T-helper 1 cell treated with Interleukin-12 subunit alpha and Interleukin-12 subunit beta and Interleukin-4 antibody, amounts not matched to agents 30 ng/mL and 1 ng/mL, for 36 hours (primary cell): Measurements from ENCODE around the gene FAM83G. TPM values are rescaled to one million over a fixed set of nuclear protein-coding genes. Genes with fewer than 3 reads are reported as not detected.
"Not testable (repeated sequence)": the region's sequence is repeated elsewhere in the genome, so short reads cannot be mapped to it uniquely, and the experiment has no call there.

Source experiments
- intact Hi-C: fragments of 100-400 bp; cut with micrococcal nuclease; formaldehyde crosslinking; loops from one replicate; pipeline ENCODE4 v1.15.1; 2024
- total RNA-seq: library from RNA; stranded (reverse); gene quantifications from 2 replicates; pipeline ENCODE4 v1.2.3, GENCODE V29; 2022

The FAM83G gene, protein sequence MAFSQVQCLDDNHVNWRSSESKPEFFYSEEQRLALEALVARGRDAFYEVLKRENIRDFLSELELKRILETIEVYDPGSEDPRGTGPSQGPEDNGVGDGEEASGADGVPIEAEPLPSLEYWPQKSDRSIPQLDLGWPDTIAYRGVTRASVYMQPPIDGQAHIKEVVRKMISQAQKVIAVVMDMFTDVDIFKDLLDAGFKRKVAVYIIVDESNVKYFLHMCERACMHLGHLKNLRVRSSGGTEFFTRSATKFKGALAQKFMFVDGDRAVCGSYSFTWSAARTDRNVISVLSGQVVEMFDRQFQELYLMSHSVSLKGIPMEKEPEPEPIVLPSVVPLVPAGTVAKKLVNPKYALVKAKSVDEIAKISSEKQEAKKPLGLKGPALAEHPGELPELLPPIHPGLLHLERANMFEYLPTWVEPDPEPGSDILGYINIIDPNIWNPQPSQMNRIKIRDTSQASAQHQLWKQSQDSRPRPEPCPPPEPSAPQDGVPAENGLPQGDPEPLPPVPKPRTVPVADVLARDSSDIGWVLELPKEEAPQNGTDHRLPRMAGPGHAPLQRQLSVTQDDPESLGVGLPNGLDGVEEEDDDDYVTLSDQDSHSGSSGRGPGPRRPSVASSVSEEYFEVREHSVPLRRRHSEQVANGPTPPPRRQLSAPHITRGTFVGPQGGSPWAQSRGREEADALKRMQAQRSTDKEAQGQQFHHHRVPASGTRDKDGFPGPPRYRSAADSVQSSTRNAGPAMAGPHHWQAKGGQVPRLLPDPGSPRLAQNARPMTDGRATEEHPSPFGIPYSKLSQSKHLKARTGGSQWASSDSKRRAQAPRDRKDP
- total RNA-seq: 6.7 and 7.0 TPM in 2 replicates

DNA sequence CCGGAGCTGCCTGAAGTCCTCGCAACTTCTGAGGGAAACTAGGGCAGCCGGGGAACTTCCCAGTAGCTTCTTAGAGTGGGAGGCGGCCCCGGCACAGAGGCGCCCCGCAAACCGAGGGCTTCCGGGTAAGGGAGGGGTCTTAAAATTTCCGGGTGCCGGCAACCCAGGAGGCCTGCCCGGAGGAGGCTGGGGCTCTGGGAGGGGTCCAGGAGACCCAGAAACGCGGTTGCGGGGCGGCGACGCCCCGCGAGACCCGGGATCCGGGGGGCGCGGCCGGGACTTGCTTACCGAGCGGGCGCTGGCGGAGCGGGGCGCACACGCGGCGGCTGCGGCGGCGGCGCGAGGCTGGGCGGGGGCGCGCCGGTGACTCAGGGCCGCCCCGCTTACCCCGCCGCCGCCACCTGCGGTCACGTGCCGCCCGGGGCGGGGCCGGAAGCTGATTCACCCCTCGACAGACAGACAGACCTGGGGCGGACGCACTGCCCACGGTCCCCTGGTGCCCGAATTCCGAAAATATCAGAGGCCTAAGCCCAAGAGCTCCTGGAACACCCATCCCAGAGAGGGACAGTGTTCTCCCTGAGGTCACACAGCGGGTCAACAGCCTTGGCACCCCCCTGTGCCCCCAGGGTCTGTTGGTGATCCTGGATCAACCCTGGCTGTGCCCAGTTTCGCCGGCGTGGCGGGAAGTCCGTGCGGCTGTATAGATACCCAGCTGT is at the start of gene FAM83G:
FAM83G (minus strand) TSS at position 344 of the 716 bp plus-strand sequence. CDS start 723 bp downstream, outside the sequence.
- intact Hi-C loops: loop anchor here (1.0 to 5.0 kb wide), 3 partner anchors 82 to 146 kb away; partner anchors contain the start of gene PRPSAP2

DNA sequence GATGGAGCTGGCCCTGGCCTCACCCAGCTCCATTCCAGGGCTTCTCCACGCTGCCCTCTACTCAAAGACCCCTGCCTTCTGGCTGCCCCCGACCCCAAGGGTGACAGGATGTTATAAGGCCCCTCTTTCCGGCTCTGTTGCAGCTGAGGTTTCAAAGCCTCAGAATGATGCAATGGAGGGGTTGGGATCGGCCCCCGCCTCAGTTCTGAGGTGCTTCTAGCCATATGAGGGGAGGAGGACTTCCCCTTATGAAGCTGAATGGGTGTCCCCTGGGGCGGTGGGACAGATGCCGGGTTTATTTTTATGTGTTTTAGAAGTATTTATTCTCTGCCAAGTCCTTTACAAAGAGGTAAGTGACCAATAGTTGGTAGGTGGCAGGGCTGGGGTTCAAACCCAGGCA is 44.3 kb upstream of the FAM83G start:
- intact Hi-C loops: not testable (repeated sequence)

DNA sequence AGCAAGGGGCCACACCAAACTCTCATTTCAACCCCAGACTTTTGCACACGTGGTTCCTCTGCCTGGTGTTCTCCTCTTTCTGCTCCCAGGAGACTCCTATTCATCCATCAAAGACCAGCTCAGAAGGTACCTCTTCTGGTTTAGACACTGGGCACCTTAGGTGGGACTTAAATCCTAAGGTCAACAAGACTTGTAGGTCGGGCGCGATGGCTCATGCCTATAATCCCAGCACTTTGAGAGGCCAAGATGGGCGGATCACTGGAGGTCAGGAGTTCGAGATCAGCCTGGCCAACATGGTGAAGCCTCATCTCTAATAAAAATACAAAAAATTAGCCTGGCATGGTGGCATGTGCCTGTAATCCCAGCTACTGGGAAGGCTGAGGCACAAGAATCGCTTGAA is 42.9 kb upstream of the FAM83G start:
- intact Hi-C loops: not testable (repeated sequence)

DNA sequence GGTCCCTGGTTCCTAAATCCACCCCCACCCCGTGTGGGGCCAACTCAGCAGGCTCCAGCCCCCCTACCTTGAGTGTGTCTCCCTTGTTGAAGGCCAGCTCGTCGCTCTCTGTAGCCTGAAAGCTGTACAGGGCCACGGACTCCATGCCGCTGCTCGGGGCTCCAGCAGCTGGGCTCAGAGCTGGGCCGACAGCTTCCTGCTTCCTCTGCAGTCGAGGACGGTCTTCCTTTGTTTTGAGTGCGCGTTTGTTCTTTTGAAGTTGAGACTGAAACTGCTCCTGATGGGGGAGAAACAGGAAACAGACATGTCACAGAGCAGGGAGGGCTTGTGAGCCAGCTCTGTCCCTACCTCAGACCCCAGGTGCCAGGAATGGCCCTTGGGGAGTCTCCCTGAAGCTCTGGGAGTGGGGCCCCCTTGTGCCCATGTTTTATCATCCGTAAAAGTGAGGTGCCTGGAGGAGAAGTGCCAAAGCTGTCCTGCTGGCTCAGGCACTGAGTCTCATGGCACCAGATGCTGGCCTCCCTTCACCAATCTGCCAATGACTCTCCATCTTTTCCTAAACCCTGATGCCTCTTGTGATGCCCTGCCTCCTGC is 42.3 kb upstream of the FAM83G start, which contains the start of gene GRAP:
GRAP (minus strand) TSS at position 176 of the 594 bp plus-strand sequence; CDS start at position 145, 31 bp downstream.
- intact Hi-C loops: not testable (repeated sequence)

DNA sequence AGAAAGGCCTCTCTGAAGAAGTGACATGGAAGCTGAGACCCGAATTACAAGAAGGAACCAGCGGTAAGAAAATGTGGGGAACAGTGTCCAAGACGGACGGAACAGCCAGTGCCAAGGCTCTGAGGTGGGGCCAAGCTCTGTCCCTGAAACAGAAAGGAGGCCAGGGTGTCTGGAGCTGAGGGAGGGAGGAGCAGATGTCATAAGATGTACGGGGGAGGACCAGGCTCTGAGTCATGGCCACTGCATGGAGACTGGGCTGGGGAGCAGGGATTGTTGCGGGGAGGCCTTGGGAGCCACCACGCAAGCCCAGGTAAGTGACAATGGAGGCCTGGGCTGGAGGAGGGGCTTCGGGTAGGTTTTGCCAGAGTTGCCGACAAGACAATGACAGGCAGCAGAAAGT is 40.1 kb upstream of the FAM83G start:
- intact Hi-C loops: not testable (repeated sequence)

DNA sequence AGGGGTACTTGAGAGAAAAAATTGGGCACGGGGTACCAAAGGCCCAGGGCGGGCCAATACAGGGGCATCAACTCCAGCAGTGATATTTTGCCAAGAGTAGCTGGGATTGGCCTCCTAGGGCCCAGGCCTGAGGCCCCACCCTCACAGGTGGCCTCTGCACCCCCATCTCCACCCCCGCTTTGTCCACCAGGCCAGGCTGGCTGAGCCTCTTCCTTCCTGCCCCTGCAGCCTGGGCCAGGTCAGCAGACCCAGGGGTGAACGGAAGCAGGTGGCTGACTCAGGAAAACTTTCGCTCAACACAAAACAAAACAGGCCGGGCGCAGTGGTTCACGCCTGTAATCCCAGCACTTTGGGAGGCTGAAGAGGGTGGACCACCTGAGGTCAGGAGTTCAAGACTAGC is 38.5 kb upstream of the FAM83G start:
- intact Hi-C loops: not testable (repeated sequence)

DNA sequence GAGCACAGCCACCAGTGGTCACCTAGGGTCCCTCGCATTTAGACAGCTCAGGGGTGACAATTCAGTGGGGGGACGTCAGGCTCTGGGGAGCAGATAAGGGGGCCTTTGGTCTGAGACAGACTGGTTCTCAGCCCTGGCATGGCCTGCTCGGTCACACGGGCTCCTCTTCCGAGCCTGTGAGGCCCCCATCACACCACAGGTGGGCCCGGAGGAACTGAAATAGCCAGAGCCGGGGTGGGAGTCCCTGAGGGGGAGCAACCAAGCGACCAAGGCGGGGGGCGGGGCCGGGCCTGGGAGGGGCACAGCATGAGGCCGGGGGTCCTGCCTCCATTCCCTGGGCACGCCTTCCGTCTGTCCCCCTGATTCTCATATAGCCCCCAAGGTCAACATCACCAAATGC is 37.8 kb upstream of the FAM83G start:
- intact Hi-C loops: not testable (repeated sequence)

DNA sequence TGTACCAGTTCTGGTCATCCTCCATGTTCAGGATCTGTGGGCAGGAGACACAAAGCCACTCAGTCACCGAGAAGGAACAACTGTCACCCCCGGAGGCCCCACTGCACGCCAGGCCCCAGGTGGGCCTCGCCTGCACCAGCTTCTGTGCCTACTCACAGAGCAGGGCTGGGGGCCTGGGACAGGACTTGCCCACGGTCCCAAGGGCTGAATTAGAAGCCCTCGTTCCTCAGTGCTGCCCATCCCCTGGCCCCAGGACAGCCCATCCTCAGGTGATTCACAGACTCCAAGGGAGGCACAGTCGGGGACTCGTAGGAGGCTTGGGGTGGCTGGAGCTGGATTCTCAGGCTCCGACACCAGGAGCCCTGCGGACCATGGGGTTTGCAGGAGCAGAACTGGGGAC is 37.3 kb upstream of the FAM83G start:
- intact Hi-C loops: not testable (repeated sequence)

DNA sequence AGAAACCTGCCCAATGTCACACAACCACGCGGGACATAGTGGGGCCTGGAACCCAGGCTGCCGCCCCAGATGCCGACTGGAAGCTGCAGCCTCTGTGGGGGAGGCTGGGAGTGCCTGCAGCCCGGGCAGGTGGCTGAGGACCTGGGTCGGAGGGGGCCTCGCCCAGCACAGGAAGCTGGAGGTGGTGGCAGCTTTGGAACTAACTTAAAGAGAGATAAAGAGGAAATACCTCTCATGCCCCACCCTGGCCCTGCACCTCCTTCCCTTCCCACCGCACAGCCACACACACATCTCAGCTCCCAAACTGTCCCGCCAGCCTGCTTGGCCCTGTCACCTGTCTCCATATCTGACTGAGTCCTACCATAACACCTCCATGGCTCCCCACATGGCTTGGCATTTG is 35.8 kb upstream of the FAM83G start:
- intact Hi-C loops: not testable (repeated sequence)

DNA sequence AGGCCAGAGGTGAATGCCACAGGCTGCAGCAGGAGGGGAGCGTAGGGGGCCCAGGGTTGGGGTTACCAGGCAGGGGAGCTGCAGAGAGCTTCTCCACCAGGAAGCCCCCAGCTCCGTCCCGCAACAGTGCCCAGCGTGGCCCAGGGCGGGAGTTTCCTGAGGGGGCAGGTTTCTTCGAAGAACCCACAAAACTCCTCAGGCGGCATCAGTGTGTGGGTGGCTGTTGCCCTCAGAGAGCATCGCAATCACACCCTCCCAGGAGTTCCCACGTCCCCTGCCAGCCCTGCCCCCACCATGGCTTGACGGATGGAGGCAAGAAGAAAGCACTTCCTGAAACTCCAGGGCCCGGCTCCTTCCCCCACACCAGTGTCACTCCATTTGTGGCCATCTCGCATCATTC is 34.2 kb upstream of the FAM83G start:
- intact Hi-C loops: not testable (repeated sequence)

DNA sequence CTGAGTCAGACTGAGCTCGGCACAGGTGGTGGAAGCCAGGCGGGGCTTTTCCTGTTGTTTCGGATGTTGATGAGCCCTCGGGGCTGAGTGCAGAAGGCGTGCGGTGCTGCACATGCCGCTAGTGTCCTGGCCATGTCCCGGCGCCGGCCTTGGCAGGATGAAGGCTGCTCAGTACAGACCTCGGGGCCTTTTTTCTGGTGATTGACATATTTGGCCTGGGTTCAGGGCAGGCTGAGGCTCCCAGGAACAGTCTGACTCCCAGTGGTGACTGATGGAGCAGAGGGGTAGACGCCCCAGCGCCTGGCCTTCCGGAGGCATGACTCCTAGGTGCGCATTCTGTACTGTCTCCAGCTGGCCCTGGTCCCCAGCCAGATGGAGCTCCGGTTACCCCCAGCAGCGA is 33.4 kb upstream of the FAM83G start:
- intact Hi-C loops: not testable (repeated sequence)

DNA sequence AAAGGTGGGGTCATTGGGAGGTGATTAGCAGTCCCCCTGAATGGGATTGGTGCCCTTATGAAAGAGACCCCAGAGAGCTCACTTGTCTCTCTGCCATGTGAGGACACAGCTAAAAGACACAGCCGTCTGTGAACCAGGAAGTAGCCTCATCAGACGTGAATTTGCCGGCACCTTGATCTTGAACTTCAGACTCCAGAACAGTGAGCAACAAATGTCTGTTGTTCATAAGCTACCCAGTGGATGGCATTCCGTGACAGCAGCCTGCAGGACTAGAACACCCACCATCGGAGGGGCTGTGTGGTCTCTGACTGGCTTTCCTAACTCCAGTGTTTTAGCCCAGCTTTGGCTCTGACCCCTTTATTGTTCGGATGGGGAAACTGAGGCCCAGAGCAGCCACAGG is 33.0 kb upstream of the FAM83G start:
- intact Hi-C loops: not testable (repeated sequence)

DNA sequence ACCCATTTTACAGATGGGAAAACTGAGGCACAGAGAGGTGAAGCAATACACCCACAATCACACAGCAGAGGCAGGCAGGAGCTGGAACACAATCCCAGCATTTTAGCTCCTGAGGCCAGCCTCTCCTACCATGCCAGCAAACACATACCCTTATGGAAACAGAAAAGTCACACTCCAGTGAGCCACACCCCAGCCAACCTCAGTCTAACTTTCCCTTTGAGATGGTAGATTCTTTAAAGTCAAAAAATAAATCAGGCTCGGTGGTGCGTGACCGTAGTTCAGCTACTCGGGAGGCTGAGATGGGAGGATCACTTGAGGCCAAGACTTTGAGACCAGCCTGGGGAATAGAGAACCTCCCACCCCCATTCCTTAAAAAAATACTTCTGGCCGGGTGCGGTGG is 31.6 kb upstream of the FAM83G start:
- intact Hi-C loops: not testable (repeated sequence)

DNA sequence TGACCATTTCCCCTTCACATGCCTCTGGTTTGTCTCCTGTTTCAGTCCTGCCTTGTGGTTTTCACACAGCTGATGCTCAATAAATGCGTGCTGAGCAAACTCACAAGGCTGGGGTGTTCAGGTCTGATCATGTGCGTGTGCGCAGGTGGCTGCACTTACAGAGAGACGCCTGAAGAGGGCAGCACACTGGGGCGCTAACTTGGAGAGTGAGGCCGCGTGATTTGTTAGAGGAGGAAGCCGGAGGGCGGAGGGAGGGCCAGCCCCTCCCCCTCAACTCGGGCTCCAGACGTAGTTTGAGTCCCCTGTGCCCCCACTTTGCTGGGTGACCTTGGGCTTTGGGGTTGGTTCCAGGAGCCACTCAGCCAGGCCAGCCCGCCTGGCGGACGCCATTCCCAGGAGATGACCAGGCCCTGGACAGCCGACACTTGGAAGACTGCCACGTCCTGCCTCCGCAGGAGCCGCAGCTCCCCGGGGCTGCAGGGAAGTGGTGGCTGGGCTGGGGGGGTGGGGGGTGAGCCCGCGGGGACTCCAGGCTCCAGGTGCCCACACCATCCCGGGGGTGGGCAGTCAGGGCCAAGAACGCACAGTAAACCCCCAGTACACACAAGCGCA is 27.9 kb upstream of the FAM83G start:
- intact Hi-C loops: not testable (repeated sequence)

DNA sequence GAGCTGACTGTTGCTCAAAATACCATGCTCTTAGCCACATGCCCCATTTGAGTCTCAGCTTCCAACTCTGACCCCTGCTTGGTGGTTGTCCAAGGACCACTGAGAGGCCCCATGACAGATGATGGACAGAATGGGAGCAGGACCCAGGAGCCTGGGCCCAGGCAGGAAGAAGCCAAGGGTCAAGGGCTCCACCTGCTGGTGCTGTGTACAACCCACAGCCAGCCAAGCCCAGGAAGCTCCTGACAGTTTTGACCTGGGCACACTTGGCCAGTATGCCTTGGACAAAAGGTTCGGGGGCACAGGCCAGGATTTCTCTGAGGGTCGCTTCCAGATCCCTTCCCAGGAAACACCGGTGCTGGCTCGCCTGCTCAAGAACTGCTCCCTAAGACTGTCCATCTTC is 27.2 kb upstream of the FAM83G start:
- intact Hi-C loops: not testable (repeated sequence)

DNA sequence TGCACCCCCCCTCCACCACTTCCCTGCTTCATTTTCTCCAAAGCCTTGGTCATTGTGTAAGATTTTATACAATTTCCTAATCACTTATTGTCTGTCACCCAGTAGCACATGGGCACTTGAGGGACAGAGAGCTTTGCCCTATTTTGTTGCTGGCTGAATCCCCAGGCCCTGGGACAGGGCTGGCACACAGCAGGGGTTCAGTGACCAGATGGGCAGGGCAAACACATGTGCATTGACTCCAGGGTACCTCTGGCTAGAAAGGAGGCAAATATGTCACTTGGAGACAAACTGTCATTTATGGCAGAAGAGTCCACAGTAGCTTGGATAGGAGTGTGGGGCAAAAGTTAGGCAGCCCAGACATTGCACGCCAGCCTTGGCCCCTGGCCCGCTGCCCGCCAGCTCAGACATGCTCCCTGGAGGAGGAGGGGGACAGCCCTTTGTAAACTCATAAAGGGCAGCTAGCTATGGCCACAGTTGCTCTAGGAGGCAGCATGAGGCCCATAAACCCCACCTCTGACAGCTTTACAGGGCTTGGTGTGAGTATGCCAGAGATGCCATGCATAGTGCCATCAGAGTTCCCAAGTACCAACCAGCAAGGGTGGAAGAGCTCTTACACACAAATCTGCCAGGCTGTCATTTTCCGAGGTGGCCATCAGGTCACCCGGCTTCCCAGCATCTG is 26.3 kb upstream of the FAM83G start:
- intact Hi-C loops: not testable (repeated sequence)

DNA sequence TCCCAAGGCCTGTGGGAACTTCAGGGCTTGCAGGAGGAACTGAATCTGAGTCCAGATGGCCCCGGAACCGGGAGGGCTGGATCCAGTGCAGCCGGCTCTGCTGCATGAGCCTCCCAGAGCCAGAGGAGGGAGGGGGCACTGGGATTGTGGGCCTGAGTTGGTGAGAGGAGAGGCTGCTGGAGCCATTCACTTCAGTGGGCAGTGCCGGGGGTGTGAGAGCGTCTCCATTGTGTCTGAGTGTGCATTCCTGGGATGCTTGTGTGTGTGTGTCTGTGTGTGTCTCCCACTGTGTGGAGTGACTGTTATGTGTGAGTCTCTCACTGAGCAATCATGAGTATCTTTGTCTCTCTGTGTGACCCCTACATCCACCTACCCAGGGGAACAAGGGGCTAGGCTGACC is 25.2 kb upstream of the FAM83G start:
- intact Hi-C loops: not testable (repeated sequence)

DNA sequence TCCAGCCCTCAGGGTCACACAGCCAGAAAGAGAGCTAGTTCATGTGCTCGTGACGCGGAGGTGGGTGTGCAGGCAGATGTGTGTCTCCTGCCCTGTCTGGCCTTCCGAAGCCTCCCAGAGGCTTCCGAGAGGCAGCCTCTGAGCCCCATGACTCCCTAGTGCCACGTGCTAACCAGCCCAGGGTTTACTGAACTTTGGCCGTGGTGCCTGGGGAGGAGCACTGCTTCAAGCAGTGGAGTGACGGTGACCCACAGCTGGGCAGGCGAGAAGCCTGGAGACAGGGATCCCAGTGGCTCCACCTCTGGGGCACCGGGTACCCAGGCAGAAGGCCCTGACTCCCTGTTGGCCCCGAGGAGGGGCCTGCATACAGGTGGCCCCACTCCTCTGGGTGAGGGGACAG is 24.1 kb upstream of the FAM83G start:
- intact Hi-C loops: not testable (repeated sequence)

DNA sequence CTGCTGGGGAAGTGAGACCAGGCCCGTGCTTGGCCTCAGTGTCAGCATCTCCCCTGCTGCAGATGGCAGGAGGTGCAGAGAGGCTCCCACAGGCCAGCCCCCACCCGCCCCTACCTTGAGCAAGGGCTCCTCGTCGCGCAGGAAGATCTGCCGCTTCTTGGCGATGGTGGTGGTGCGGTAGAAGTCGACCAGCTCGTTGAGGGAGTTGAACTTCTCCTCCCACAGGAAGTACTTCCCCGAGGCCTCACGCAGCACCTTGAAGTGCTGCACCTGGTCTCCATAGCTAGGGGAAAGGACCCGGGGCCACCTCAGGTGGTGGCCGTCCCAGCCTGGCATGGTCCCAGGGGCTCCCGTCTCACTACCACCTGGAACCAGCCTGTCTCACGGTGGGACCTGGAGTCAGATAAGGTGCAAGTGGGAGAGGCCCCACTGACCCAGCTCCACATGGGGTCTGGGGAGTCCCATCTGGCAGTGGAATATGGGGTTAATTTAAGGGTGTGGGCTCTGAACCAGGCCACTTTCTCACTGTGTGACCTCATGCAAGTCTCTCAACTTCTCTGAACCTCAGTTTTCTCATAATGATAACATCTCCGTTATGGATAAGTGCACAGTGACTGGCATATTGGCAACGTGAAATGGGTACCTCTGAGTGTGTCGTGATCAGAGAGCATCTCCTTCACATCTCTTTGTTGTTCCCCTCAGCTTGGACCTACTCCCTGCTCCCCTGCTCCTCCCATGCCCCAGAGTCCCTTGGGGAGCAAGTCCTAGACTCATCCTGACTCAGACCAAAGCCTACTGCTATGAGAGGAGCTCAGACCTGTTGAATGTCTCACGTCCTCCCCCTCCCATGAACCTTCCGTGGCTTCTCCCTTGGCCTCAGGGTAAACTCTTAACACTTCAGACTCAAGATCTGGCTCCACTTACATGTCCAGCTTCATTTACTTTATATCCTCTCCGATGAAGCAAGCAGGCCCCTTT is 19.8 kb upstream of the FAM83G start:
- intact Hi-C loops: no loop called here
